Measurements from ENCODE around the gene MIA3.
"Not testable (repeated sequence)": the region's sequence is repeated elsewhere in the genome, so short reads cannot be mapped to it uniquely, and the experiment has no call there.

MIA3 gene

DNA sequence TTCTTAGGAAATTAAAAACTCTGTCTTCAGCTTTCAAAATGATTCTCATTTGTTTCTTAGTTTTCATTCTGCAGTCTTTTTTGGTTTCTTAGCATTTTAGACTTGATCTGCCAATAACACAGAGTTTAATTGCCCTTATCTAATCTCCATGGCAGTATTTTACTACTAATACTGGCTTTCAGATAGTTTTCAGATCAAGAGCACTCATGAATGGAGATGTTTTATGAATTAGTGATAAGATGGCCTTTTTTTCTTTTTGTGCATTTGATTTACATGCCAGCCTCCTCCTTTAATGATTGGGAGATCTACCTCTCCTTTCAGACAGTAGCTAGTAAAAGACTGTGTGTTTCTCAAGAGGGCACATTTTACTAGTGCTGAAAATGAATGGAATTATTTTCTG lies 5.6 kb downstream of the MIA3 start:
- no peak for DNase-seq

DNA sequence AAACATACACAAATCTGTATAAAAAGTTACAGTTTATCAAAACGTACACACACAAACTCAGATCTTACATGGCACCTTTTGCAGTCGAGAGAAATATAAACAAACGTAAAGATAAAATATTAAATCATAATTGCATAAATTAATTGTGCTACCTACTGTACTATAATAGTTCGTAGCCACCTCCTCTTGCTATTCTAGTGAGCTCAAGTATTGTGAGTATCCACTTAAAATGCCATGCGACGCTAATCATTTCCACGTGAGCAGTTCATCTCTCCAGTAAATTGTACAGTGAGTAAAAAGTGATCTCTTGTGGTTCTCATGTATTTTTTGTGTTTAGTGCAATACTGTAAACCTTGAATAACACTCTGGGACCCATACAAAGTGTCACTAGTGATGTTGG lies 6.3 kb downstream of the MIA3 start:
- no peak for DNase-seq

DNA sequence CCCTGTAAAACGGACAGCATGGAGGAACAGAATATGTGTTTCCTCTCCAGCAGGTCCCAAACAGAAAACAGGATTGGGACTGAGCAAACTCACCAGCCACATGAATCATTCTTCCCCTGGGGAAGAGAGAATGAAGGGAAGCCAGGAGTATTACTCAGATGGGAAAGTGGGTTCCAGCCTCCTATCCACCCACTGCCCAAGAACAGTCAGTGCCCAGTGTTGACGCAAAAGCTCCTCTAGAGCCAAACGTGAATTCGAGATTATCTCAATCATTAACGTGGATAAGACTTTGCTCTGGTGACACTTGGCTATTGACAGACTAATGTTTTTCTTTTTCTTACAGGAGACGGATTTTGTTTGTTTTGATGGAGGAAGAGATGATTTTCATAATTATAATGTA lies 9.3 kb downstream of the MIA3 start:
- no peak for DNase-seq

DNA sequence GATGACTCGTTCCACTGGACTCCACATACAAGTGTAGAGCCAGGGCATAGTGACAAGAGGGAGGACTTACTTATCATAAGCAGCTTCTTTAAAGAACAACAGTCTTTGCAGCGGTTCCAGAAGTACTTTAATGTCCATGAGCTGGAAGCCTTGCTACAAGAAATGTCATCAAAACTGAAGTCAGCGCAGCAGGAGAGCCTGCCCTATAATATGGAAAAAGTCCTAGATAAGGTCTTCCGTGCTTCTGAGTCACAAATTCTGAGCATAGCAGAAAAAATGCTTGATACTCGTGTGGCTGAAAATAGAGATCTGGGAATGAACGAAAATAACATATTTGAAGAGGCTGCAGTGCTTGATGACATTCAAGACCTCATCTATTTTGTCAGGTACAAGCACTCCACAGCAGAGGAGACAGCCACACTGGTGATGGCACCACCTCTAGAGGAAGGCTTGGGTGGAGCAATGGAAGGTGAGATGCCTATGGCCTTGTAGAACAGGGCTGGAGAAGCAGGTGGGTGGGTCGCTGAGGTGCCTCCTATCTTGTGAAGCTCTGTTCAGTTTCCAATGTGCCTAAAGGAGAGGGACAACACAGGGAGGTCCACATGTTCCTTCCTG lies 12.1 kb downstream of the MIA3 start:
- no peak for DNase-seq

DNA sequence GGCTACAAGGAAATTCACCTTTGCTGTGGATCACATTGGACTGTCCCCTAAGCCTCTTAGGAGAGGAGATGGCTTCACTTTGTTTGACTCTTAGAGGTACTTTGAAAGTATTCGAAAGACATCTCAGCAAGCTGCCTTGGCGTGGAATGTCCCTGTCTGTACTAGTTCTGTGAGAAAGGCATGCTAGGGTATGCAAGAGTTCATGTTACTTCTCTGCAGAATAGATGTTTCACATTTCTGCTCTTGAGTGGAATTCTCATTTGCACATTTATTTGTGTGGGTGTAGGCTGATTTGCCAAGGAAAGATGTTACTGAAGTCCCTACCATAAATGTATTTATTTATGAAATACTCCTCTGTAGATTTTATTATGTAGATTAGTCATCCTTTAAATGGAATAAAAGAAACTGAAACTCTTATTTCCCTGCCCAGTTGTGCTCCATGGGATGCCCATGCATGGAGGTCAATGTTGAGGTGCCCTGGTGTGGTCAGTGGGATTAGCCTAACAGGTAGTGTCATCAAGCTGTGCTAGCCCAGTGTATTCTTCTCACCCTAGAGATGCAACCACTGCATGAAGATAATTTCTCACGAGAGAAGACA lies 13.8 kb downstream of the MIA3 start:
- DNase-seq: no peak

DNA sequence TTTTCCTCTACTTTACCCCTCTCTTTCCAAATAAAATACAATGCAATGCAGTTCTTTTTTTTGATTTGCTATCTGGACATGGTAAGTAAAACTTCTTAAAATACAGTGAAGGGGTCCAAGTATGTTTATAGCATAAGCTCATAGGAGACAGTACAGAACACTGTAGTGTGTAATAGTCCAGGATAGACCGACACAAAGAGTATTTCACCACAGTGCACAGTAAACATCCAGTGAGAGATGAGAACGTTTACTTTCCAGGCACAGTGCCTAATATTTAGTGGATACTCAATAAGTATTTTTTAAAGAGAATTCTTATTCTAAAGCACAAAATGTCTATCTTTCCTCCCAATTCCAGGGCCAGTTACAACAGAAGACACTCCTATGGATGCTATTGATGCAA lies 14.9 kb downstream of the MIA3 start:
- no peak for DNase-seq

DNA sequence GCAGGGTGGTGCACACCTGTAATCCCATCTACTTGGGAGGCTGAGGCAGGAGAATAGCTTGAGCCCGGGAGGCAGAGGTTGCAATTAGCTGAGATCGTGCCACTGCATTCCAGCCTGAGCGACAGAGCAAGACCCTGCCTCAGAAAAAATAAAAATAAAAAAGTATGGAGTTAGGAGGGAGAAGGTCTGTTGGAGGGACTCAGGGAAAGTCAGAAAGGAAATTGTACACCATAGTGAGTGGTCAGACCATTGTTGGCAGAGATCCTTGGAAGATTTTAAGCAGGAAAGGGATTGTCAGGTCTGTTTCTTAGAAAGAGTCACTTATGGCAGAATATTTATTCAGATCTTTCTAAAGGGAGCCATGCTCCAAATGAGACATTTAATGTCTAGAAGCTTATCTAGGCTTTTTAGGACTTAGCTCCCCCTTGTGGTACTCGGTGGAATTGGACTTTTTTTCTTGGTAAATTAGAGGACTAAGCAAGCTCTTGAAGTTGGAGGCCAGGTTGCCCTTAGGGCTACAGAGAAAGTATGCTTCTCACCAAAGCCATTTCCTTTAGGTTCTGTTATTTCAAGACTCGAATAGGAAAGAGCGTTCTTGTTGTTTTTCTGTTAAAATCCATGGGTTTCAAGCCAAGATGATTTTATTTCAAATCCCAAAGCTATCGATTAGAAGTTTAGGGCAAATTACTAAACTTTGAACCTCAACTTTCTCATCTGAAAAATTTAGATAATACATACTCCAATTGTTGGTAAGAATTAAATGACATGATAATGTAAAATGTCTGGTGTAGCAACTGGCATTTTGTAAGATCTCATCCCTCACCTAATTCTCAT lies 16.5 kb downstream of the MIA3 start:
- peak; percentile 89 for DNase-seq

DNA sequence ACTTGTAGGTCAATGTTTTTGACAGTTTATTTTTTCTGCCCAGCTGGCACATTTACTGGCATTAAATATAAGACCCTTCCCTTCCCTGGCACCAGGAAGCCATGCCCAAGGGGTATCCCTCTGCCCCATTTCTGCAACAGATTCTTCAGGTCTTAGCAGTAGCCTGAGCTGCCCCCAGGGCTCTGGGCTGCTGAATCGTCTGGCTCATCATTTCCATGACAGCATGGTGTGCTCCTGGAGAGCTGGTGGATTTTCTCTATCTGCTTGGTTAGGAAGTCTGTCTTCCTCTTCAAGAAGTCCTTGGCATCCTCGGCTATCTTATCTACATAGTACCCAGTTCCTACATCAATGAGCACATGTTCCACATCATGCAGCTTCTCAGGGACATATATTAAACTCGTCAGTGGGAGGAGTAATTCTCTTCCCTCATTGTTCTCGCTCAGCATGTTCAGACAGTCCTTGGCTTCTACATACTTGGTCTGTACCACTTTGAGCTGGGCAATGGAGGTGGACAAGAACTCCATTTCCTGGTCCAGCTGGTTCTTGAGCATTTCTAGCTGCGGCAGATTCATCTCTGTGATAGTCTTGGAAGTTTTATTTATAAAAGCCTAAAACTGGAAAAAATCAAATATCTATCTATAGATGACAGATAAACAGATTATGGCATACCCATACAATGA lies 23.5 kb downstream of the MIA3 start:
- no peak for DNase-seq

DNA sequence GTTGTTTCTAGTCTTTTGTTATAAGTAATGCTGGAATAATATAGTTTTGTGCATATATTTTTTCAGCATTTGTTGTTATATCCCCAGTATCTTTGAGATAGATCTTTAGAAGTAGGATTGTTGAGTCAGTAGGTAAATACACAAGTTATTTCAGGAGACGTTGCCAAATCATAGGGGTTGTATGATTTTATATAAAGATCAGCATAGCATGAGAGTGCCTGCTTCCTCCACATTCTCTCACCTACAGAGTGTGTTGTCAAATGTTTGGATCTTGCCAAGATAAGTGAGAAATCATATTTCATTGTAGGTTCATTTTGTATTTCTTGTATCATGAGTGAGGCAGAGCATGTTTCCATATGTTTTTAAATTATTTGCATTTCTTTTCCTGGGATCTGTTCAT lies 24.6 kb downstream of the MIA3 start:
- DNase-seq: no peak

DNA sequence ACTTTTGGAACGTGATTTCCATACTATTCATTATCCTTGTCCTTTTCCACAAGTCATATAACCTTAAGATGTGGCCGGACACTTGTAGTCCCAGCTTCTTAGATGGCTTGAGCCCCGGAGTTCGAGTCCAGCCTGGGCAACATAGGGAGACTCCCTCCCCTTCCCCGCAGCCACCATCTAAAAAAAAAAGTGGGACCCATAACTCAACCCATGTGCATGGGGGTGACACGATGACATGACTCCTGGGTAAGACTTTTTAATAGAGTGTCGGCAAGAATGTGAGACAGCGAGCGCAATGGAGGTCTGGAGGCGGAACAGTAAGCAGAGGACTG lies 25.7 kb downstream of the MIA3 start:
- no peak for DNase-seq

DNA sequence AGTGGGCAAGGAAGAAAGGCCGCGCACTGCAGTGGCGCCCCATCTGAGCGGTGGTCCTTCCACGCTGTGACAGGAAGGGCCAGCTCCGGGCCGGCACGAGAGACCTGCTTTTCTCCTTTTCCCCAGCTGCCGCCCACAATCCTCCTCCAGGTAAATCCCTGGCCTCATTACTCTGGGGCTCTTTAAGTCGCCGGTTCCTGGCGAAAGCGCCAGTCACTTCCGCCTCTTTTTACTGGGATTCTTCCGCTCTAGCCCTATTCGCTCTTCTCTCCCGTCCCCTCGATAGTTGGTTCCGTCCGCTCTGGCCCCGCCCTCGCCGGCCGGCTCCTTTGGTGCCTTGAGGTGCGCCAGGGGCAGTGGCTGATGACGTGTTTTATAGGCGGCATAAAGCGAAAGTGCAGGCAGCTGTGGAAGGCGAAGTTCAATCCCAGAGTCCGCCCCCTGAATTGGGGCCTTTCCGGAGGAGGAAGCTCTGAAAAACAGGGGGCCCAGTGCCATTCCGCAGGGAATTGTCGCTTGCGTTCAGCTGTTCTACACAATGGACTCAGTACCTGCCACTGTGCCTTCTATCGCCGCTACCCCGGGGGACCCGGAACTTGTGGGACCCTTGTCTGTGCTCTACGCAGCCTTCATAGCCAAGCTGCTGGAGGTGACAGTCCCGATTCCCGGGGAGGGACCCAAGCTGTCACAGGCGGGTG lies 26.2 kb downstream of the MIA3 start:
- DNase-seq: peak; percentile 99

DNA sequence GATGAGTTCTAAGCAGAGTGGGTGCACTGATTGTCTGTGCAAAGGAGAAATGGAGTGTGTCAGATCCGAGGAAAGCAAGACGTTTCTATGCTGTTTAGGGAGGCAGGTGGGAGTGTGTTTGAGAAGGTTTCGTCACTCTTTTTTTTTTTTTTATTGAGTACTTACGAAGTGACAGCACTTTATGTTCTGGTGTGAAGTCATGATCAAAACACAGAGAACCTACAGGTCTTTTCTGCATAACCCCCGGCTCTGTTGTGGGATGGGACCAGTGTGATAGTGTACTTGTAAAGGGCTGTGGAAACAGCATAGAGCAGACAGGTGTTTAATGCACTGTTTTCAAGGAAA lies 26.7 kb downstream of the MIA3 start:
- DNase-seq: peak; percentile 72

DNA sequence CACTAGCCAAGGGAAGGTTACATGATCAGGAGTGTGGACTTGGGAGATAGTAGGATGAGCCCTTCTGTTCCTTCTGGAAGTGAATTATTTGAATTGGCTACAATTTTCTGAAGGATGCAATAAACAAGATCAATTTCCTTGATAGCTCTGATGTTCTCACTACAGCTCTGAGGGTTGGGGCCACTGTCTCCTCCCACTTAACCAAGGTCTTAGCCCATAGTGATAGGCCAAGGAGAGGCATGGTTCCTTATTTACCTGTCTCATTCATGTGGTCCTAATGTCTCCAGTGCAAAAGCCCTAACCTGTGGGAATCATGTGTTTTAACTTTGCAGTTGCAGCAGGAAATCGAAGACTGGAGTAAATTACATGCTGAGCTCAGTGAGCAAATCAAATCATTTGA lies 34.8 kb downstream of the MIA3 start:
- no peak for DNase-seq

DNA sequence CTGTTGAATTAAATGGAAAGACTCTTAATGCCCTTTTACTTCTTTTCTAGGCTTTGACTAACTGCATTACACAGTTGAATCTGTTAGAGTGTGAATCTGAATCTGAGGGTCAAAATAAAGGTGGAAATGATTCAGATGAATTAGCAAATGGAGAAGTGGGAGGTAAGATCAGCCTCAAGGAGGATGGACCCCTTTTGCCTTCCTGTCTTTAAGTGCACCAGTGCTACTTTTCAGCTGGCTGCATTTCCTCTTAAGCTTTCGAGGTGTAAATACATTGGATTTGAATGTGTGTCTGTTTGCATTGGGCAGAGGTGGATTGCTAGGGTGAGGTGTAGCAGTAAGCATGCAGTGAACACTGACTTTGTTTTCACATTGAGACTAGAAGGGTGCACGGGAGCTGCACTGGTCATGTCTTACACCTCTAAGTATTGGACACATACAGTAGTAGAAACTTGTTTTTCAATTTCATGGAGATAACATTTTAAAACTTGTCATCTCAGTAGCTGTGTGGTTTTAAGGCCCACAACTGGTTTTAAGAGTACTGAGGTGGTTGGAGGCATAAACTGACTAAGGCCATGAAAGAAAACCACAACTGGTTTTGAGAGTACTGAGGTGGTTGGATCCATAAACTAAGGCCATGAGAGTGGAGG lies 35.4 kb downstream of the MIA3 start:
- DNase-seq: peak; percentile 40

DNA sequence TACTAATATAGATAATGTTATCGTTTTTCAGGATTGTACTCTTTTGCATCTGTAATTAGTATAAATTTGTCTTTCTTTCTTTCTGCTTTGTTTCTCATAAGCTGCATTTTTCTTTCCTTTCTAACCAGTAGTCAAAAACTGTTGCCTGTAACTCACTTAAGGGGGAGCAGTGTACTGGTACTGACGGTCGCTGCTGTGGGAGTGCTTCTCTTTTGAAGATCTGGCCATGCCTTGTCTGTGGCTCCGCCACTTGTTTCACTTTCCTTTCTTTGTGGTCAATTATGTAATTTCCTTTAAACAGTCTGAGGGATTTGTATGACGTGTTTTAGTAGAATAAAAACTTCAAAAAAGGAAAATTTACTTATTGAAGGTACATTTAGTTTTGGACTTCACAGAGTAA lies 37.0 kb downstream of the MIA3 start:
- DNase-seq: peak; percentile 92

DNA sequence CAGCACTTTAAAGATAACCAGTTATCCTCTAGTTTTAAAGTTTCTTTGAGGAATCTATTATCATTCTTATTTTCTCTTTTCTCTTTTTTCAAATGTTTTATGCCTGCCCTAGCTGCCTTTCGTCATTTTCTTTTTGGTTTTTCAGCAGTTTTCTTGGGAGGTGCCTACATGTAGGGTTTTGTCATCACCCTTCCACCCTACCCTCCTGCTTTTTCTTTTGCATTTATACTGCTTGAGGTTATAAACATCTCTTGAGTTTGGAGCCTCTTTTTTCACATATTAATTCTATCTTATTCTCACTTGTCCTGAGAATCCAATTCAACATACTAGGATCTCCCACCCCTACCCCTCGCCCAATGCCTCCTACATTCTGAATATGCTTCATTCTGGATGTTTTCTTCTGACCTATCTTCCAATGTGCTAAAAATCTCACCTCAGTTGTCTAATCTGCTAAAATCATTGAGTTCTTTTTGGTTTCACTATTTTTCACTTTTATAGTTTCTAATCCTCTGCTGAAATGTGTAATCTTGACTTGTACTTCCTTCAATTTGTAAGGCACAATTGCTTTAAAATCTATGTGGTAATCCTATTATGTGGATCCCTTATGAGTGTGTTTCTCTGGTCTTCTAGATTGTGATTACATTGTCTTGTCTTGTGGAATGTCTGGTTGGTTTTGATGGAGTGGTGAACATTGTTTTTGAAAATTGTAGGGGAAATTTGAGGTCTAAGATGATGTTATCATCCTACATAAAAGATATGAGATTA lies 38.7 kb downstream of the MIA3 start:
- DNase-seq: no peak

DNA sequence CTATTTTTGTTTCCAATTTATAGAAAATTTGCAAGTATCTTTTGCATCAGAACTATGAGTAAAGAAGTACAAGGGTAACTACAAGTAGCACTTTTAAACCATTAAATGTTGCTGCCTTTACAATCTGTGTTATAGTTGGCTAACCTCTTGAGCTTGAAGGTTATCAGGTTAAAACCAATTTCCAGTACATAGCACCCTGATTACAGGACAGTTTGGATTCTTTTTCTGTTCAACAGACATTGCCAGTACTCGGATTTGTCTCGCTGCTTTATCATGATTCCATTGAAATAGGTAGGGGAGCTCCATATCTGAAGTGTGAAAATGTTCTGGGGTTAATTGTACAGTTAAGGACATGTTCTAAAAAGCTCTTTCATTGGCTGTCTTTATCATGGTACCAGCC lies 40.0 kb downstream of the MIA3 start:
- no peak for DNase-seq

DNA sequence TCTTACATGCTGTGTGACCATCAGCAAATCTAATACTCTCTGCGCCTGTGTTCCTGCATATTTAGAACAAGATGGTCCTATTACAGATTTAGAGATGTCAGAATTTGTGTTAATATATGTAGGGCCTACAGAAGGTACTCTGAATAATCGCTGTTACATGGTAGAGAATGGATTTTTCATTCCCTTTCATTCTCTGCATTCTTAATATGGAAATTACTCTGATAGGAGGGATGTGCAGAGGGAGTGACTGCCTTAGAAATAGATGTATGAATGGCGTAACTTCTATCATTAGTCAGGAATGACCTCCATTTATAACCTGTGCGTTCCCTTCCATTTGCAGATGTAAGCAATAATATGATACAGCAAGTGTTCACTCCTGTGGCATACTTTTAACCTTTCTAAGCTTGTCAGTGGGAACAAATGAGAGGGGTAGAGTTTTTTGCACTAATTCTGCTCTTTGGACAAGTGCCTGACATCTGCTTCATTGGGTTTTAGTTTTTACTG lies 45.6 kb downstream of the MIA3 start:
- no peak for DNase-seq

DNA sequence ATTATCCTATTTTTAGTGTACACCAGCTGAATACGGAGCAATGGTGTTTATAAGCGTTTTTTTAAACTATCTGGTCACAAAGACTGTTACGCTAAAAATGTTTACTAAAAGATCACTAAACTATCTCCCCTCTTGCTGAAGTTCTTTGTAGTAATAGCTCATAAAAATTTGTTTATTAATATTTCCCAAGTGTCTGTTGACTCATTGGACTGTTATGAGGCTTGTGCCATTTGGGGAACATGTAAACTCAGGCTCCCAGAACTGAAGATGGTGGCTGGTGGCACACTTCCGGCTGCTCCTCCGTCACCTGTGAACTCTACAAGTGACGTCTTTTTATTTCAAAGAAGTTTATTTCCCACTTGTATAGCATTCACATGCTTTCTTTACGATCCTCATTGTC lies 48.1 kb downstream of the MIA3 start:
- DNase-seq: no peak

DNA sequence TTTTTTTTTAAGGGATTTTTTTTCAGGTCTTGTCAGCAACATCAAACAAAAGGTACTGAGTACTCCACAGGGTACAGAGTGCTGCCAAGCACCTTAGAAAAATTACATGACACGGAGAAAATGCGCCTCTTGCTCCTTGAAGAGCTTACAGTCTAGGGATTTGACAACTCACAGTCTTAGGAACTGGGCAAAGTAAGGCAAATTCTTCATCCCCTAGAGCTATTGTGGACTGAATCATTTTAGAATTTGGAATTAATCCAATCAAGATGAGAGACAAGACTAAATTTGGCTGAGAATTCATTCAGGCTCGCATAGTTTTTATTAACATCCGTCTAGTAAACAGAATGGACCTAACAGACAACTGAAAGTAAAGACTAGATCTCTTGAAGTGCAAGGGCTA lies 50.3 kb downstream of the MIA3 start:
- not testable (repeated sequence) for DNase-seq

DNA sequence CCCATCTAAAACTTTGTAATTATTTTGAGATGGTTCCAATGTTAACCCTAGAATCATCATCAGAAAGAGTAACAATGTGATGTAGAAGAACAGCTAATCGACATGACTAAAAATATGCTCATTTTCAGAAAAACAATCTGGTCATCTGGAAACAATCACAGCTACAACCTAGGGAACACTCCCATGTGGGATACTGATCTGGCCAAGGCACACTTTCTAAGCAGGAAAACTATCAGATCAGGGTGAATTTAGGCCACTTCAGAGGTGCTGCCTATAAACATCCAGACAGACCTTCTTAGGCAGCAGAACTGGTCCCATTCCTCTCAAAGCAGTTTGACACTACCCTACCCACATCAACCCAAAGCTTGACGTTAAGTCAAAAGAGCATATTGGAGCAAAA lies 51.2 kb downstream of the MIA3 start:
- not testable (repeated sequence) for DNase-seq

DNA sequence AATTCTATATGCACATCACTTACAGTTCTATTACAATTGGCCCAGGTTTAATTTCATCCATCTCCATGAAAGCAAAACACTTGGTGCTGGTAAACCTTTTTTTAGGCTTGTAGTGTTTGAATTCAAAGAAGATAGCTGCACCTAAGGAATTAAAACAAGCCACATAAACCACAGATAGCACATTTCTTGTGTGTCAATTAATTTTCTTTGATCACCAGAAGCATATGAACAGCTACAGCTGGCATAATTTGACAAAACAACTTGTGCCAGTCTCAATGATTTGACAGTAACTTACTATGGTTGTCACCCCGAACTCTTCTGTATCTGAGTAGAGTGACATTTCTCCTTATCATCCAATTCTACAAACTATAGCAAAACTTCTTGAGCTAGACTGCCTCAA lies 52.2 kb downstream of the MIA3 start:
- no peak for DNase-seq
